Calu3 (cell line): ENCODE results near the gene MYOM1. TPM values are rescaled to one million over a fixed set of nuclear protein-coding genes. Genes with fewer than 3 reads are reported as not detected.

Experiments
- BruUV-seq: library from RNA; stranded (reverse); fragments of 400-500 nt; replicated peaks from 2 replicates; lab custom pipeline; 2021; lab: Mats Ljungman, UMichigan
- CTCF ChIA-PET: fragments of 300-600 bp; sonication (Branson Sonifier 250); formaldehyde crosslinking; loops from one replicate; lab custom pipeline; 2022; ENCODE audit warnings: antibody characterized with exemption; lab: Charles Lee
- DNase-seq: peaks from one replicate; pipeline ENCODE4 v3.0.0; 2022
- H3K27ac Mint-ChIP-seq: one replicate; pipeline ENCODE4 v1.8.0; 2022; ENCODE audit warnings: mixed read lengths; ENCODE audit not compliant: unreplicated experiment
- H3K27me3 Mint-ChIP-seq: one replicate; pipeline ENCODE4 v1.8.0; 2022; ENCODE audit warnings: mixed read lengths; ENCODE audit not compliant: unreplicated experiment
- H3K36me3 Mint-ChIP-seq: one replicate; pipeline ENCODE4 v1.8.0; 2022; ENCODE audit warnings: mild to moderate bottlenecking, moderate library complexity, mixed read lengths; ENCODE audit not compliant: insufficient read depth, unreplicated experiment
- H3K4me1 Mint-ChIP-seq: one replicate; pipeline ENCODE4 v1.8.0; 2022; ENCODE audit warnings: mild to moderate bottlenecking, low read depth, mixed read lengths; ENCODE audit not compliant: unreplicated experiment
- H3K4me3 Mint-ChIP-seq: one replicate; pipeline ENCODE4 v1.8.0; 2022; ENCODE audit warnings: mild to moderate bottlenecking, low read depth, moderate library complexity, mixed read lengths; ENCODE audit not compliant: unreplicated experiment
- H3K9me3 Mint-ChIP-seq: one replicate; pipeline ENCODE4 v1.8.0; 2022; ENCODE audit warnings: low read depth, mixed read lengths; ENCODE audit not compliant: unreplicated experiment
- intact Hi-C: fragments of 100-400 bp; cut with micrococcal nuclease; formaldehyde crosslinking; loops from one replicate; pipeline ENCODE4 v1.10.0; 2022; ENCODE audit not compliant: unreplicated experiment
- total RNA-seq: library from RNA; stranded (reverse); gene quantifications from 2 replicates; pipeline ENCODE4 v1.2.3, GENCODE V29; 2022
- TF ChIP-seq, protein P1 (sequence below): fragments of 200-600 bp; IDR thresholded peaks from one replicate; pipeline ENCODE4 v1.8.0; 2022; ENCODE audit warnings: antibody characterized with exemption; ENCODE audit not compliant: unreplicated experiment

MYOM1 gene
- total RNA-seq, 1 experiment from 2014 or later, result 16.5 TPM

GRCh38 chr18:3217948-3218647 is 1.7 kb downstream of the MYOM1 start:
- intact Hi-C loops, result no loop called here
- peak overlapping the region; percentile 97 for H3K27ac Mint-ChIP-seq
- CTCF ChIA-PET, result no interaction called here
- no TSS peak for BruUV-seq
- no peaks in the 10 kb centered on the region for H3K27me3 Mint-ChIP-seq
- peak; percentile 54 for DNase-seq
- H3K4me3 Mint-ChIP-seq, result peak overlapping the region; percentile 4
- peaks cover 35% of the 10 kb centered on the region for H3K4me1 Mint-ChIP-seq
- peaks cover 12% of the 10 kb centered on the region for H3K36me3 Mint-ChIP-seq
- TF ChIP-seq, protein P1, sequence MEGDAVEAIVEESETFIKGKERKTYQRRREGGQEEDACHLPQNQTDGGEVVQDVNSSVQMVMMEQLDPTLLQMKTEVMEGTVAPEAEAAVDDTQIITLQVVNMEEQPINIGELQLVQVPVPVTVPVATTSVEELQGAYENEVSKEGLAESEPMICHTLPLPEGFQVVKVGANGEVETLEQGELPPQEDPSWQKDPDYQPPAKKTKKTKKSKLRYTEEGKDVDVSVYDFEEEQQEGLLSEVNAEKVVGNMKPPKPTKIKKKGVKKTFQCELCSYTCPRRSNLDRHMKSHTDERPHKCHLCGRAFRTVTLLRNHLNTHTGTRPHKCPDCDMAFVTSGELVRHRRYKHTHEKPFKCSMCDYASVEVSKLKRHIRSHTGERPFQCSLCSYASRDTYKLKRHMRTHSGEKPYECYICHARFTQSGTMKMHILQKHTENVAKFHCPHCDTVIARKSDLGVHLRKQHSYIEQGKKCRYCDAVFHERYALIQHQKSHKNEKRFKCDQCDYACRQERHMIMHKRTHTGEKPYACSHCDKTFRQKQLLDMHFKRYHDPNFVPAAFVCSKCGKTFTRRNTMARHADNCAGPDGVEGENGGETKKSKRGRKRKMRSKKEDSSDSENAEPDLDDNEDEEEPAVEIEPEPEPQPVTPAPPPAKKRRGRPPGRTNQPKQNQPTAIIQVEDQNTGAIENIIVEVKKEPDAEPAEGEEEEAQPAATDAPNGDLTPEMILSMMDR, result no peak
- peaks cover 4% of the 10 kb centered on the region for H3K9me3 Mint-ChIP-seq

GRCh38 chr18:3216987-3217386 is 2.8 kb downstream of the MYOM1 start:
- H3K4me1 Mint-ChIP-seq, result peaks cover 35% of the 10 kb centered on the region
- CTCF ChIA-PET, result no interaction called here
- peak overlapping the region; percentile 4 for H3K4me3 Mint-ChIP-seq
- TF ChIP-seq, protein P1, result no peak
- BruUV-seq, result no TSS peak
- peak overlapping the region; percentile 97 for H3K27ac Mint-ChIP-seq
- H3K9me3 Mint-ChIP-seq, result peaks cover 4% of the 10 kb centered on the region
- H3K36me3 Mint-ChIP-seq, result peaks cover 12% of the 10 kb centered on the region
- H3K27me3 Mint-ChIP-seq, result no peaks in the 10 kb centered on the region
- intact Hi-C loops, result no loop called here
- DNase-seq, result no peak

DNA sequence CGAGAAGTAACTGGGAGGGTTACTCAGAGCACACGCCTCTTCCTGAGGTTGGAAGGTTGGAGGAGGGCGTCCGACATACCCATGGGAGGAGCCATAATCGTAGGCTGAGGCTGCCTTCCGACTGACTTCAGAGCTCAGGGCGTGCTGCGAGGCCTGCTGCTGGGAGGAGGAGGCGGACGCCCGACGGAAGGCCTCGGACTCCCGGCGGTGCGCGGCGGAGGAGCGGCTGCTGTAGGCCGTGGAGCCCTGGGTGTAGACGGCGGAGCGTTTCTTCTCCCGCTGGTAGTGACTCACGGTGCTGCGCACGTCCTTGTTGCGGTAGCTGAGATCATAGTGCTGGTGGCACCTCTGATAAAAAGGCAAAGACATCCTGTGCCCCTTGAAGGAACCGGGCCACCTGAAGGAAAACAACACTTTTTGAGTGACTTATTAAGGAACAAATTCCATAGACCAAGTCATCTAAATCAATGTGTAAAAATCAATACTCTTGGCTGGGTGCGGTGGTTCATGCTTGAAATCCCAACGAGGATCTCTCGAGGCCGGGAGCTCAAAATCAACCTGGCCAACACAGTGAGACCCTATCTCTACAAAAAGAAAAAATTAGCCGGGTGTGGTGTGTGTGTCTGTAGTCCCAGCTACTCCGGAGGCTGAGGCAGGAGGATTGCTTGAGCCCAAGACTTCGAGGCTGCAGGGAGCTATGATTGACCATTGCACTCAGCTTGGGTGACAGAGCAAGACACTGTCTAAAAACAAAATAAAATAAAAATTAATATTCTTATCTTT is 4.7 kb downstream of the MYOM1 start:
- TSS peak; percentile 94 for BruUV-seq
- peaks cover 12% of the 10 kb centered on the region for H3K36me3 Mint-ChIP-seq
- no peaks in the 10 kb centered on the region for H3K27me3 Mint-ChIP-seq
- DNase-seq, result peak; percentile 81
- intact Hi-C loops, result loop anchor here (5.0 kb wide), 2 partner anchors 32 to 58 kb away; partner anchors contain the start of gene MYL12A
- peaks cover 54% of the 10 kb centered on the region for H3K4me1 Mint-ChIP-seq
- H3K27ac Mint-ChIP-seq, result peak overlapping the region; percentile 97
- H3K9me3 Mint-ChIP-seq, result peaks cover 4% of the 10 kb centered on the region
- TF ChIP-seq, protein P1, result no peak
- H3K4me3 Mint-ChIP-seq, result peak overlapping the region; percentile 93
- CTCF ChIA-PET, result interaction anchor here (0.6 to 2.3 kb wide), 7 partner anchors 15 to 267 kb away, joined by 3 to 12 read pairs (median 4); no protein-coding TSS in a partner anchor

DNA sequence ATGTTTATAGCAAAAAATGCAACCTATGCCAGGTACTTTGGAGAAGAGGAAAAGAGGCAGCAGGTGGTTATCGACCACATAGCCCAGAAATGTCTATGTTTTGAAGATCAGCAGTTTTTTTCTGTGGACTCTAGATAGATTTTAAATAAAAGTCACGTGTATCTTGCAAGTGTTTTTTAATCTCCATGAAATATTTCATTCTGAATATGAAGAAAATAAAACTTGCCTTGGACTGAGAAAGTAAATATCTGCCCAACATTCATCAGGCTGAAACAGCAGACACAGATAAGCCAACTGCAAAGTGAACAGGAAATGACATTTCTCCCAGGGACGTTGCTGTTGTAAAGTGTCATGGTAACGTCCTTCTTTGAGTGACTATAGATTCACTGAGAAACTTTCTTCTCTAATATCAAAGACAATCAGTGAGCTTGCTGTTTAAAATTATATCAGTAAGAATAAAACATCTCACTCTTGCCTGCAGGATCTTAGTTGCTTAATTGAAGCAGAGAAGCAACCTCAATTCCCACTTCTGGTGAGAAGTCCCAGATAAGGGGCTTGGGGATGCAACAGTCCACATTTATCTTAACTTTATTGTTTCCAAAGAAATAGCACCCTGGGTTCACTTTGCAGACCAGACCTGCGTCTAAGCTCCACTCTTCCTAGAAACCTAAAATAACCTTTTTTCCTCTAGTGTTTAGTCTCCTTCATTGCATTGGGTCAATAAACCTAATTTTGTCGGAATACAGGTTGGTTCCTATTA is 6.3 kb downstream of the MYOM1 start:
- H3K4me3 Mint-ChIP-seq, result peak overlapping the region; percentile 93
- intact Hi-C loops, result loop anchor here (5.0 kb wide), 2 partner anchors 34 to 56 kb away; partner anchors contain the start of gene MYL12A
- H3K27ac Mint-ChIP-seq, result peak overlapping the region; percentile 97
- H3K4me1 Mint-ChIP-seq, result peaks cover 66% of the 10 kb centered on the region
- TF ChIP-seq, protein P1, result no peak
- BruUV-seq, result no TSS peak
- no peak for DNase-seq
- peaks cover 4% of the 10 kb centered on the region for H3K9me3 Mint-ChIP-seq
- CTCF ChIA-PET, result interaction anchor here (0.9 to 2.3 kb wide), 4 partner anchors 14 to 33 kb away, joined by 3 to 12 read pairs (median 5); no protein-coding TSS in a partner anchor
- H3K36me3 Mint-ChIP-seq, result peaks cover 17% of the 10 kb centered on the region
- no peaks in the 10 kb centered on the region for H3K27me3 Mint-ChIP-seq
